SK-N-SH (cell line): ENCODE measurements around the gene JAKMIP1.

Source experiments
- FOXM1 ChIP-seq: IDR thresholded peaks from 2 replicates; pipeline ENCODE4 v1.4.0; 2012; ENCODE audit warnings: low read depth, mild to moderate bottlenecking
- TF ChIP-seq, protein P1 (sequence below): fragments of 200-600 bp; sonication (generic); IDR thresholded peaks from 2 replicates; pipeline ENCODE4 v1.6.1; 2017; ENCODE audit warnings: antibody characterized with exemption, mild to moderate bottlenecking, moderate library complexity

DNA sequence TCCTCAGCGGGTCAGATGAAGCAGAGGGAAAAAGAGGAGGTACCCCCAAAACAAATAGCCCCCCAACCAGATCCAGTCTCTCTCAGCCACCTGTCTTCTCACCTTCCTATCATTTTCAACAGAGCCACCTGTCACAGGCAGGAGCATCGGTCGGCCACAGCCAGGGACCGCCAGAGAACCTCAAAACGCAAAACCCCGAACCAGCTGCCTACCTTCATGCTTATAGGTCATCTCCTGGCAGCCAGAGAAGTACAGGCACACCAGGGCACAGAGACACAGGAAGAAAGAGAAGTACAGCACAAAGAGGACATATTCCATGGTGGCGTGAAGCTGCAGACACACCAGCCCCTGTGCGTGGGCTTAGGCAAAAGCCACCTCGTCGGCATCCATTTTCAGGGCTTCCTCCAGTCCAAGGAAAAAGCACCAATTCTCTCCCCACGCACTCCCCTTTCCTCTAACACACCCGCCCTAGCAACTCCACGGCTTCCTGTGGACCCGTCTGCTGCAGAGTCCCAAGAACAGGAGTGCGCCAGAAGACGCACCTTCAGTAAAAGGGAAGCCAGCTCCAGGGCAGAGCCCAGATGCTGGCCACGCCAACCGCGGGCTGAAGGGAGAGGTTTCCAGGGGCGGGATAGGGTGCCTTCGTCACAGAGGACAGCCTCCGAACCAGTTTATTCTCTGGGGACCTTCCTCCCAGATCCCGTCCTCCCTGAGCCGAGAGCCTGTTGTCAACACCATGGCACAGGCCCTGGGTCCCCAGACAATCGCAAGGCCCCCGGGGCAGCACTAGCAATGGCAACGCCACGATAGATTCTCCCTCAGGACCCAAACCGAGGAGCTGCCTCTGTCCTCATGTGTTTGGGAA is 130.3 kb downstream of the JAKMIP1 start:
- TF ChIP-seq FOXM1 = no peak
- TF ChIP-seq, protein P1, sequence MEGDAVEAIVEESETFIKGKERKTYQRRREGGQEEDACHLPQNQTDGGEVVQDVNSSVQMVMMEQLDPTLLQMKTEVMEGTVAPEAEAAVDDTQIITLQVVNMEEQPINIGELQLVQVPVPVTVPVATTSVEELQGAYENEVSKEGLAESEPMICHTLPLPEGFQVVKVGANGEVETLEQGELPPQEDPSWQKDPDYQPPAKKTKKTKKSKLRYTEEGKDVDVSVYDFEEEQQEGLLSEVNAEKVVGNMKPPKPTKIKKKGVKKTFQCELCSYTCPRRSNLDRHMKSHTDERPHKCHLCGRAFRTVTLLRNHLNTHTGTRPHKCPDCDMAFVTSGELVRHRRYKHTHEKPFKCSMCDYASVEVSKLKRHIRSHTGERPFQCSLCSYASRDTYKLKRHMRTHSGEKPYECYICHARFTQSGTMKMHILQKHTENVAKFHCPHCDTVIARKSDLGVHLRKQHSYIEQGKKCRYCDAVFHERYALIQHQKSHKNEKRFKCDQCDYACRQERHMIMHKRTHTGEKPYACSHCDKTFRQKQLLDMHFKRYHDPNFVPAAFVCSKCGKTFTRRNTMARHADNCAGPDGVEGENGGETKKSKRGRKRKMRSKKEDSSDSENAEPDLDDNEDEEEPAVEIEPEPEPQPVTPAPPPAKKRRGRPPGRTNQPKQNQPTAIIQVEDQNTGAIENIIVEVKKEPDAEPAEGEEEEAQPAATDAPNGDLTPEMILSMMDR = no peak
